Measurements from ENCODE around the gene FAM110C. TPM values are rescaled to one million over a fixed set of nuclear protein-coding genes. Genes with fewer than 3 reads are reported as not detected.
A peak's percentile ranks its signal among the peaks of the same experiment; 100 is the strongest.

The FAM110C gene
- total and polyA plus RNA-seq, 7 donors = 0.03 to 0.10 (median 0.06) TPM; not detected in 4

DNA sequence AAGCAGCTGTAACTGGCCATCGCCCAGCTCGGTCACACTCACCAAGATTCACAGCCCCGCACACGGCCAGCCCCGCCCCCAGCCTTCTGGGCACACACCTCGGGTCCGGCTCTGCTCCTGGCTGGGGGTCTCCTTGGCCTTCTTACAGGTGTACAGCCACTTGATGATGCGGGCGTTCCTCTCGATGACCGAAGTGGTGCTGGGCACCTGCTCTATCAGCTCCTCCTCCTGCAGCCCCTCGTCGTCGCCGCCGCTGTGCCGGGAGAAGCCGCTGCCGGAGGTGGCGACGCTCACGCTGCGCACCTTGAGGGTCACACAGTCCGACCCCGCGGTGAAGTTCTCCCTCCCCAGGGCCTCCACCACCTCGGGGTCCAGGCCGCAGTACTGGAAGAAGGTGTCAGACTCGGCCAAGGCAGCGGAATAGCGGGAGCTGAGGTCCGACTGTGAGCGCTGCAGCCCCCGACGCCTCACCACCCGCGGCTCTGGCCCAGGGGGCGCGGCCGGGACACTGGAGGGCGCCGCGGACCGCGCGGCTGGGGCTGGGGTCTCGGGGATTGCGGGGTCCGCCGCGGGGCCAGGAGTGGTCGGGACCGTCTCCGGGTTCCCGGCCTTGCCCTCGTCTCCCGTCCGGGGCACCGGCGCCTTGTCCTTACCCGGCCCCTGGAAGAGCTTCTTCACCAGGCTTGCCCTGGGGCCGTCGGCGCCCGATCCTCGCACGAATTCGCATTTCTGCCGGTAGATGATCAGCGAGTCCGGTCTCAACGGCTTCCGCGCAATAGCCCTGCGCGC, 769 bp downstream of the FAM110C start:
- peaks cover 6% of the 10 kb centered on the region for H3K4me1 ChIP-seq
- DNase-seq = no peak
- ATAC-seq = no peak
- no peak overlapping the region for H3K27ac ChIP-seq
- intact Hi-C loops (cut with DNase I) = no loop called here
- TF ChIP-seq, protein P1, sequence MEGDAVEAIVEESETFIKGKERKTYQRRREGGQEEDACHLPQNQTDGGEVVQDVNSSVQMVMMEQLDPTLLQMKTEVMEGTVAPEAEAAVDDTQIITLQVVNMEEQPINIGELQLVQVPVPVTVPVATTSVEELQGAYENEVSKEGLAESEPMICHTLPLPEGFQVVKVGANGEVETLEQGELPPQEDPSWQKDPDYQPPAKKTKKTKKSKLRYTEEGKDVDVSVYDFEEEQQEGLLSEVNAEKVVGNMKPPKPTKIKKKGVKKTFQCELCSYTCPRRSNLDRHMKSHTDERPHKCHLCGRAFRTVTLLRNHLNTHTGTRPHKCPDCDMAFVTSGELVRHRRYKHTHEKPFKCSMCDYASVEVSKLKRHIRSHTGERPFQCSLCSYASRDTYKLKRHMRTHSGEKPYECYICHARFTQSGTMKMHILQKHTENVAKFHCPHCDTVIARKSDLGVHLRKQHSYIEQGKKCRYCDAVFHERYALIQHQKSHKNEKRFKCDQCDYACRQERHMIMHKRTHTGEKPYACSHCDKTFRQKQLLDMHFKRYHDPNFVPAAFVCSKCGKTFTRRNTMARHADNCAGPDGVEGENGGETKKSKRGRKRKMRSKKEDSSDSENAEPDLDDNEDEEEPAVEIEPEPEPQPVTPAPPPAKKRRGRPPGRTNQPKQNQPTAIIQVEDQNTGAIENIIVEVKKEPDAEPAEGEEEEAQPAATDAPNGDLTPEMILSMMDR (IDR thresholded peaks at IDR 0.05) = no peak
- peaks cover 7 to 63% (median 24%) of the 10 kb centered on the region in 3 donors for H3K27me3 ChIP-seq (ENCODE audit: insufficient read depth in 3 of 3, low read length in 2 of 3)
- WGBS, 3 donors = 2 to 4% (median 2%) methylated on average over 54 to 76 of the region's 76 CpGs
- H3K9me3 ChIP-seq = no peaks in the 10 kb centered on the region
- no peaks in the 10 kb centered on the region for H3K36me3 ChIP-seq (ENCODE audit: insufficient read depth in 1 of 2, low read depth in 1 of 2)
- H3K4me3 ChIP-seq = peak overlapping the region; percentile 57

DNA sequence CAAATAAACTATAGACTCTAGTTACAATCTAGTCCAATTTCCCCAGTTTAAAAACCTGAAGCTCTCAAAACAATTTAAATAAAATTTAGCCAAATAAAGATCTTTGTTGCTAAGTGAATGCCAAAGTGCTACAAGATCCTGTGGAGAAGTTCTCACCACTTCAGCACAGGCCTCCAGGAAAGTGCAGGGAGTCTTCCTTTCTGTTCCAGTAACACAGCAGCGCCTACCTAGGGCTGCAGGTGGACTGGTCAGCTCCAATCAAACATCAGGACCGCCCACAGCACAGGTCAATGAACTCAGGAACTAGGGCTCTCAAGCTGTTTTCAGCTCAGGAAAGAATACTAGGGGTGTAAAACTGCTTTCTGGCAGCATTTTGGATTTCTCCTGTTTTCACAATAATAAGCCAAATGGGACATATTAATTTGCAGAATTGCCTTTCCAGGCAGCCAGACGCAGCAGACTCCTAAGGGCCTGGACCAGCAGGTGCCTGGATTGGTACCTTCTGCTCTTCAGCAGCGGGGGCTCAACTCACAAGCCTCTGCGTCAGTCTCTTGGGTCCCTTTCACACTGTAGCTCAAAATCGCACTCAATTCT, 1.5 kb downstream of the FAM110C start:
- TF ChIP-seq, protein P1 (IDR thresholded peaks at IDR 0.05) = no peak
- no peaks in the 10 kb centered on the region for H3K36me3 ChIP-seq (ENCODE audit: insufficient read depth in 1 of 2, low read depth in 1 of 2)
- 20 to 22% (median 20%) methylated on average over 6 of the region's 6 CpGs for WGBS, 3 donors
- H3K9me3 ChIP-seq = no peaks in the 10 kb centered on the region
- DNase-seq (no peak), ATAC-seq (no peak)
- H3K27me3 ChIP-seq (ENCODE audit: insufficient read depth in 3 of 3, low read length in 2 of 3) = peaks cover 7 to 64% (median 24%) of the 10 kb centered on the region in 3 donors
- intact Hi-C loops (cut with DNase I) = no loop called here
- H3K4me1 ChIP-seq = peaks cover 6% of the 10 kb centered on the region
- no peak overlapping the region for H3K27ac ChIP-seq
- H3K4me3 ChIP-seq = no peak overlapping the region

DNA sequence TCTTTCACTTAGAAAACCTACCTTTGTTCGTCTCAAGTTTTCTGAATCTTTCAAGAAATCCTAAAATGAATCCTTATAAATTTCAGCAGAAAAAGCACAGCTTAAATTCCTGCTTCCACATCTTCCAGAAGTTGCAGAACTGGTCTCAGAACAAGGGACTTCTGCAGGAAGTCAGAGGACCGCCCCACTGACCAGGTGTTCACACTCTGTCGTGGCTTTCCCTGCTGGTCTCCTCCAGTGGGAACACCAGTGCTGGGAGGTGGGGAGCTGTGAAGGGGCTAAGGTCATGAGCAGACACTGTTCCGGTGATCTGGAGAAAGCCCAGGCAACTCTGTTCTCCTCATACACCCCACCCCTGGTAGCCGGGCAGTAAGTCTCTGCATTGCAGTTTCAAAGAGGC, 3.5 kb downstream of the FAM110C start:
- WGBS, 3 donors = 64 to 75% (median 73%) methylated on average over 5 of the region's 5 CpGs
- intact Hi-C loops (cut with DNase I) = no loop called here
- no peak for DNase-seq

DNA sequence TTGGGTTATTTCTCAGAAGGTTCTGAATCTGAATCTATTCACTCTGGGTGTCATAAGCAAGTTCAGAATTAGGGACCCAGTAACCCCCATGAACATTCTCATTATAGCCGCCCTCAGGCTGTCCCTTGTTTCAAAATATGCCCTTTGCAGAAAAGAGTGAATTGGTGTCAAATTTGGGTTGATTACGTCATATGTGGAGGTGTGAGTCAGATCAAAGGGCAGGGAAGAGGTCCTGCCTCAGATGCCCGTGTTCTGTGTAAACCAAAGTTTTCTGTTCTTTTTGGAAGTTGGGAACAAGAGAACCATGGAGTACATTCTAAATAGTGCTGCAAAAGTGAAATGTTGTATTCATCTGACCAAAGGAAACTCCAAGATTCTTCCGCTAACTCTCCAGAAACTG, 5.8 kb downstream of the FAM110C start:
- WGBS, 3 donors = 66 to 68% (median 66%) methylated on average over 4 of the region's 4 CpGs
- TF ChIP-seq, protein P1 (IDR thresholded peaks at IDR 0.05) = no peak
- Histone ChIP-seq H3K36me3 (ENCODE audit: insufficient read depth in 1 of 2, low read depth in 1 of 2) (no peaks in the 10 kb centered on the region), H3K4me1 (no peaks in the 10 kb centered on the region), H3K9me3 (no peaks in the 10 kb centered on the region), H3K27me3 (ENCODE audit: insufficient read depth in 3 of 3, low read length in 2 of 3) (peaks cover 0 to 37% (median 9%) of the 10 kb centered on the region in 3 donors), H3K27ac (no peak overlapping the region), H3K4me3 (no peak overlapping the region)
- ATAC-seq (no peak), DNase-seq (no peak)
- intact Hi-C loops (cut with DNase I) = no loop called here

More for the DNA sequence above, 3.5 kb downstream of the FAM110C start:
- Histone ChIP-seq H3K4me3 (no peak overlapping the region), H3K36me3 (ENCODE audit: insufficient read depth in 1 of 2, low read depth in 1 of 2) (no peaks in the 10 kb centered on the region), H3K27me3 (ENCODE audit: insufficient read depth in 3 of 3, low read length in 2 of 3) (peaks cover 7 to 59% (median 24%) of the 10 kb centered on the region in 3 donors), H3K27ac (no peak overlapping the region), H3K9me3 (no peaks in the 10 kb centered on the region), H3K4me1 (peaks cover 6% of the 10 kb centered on the region)
- no peak for ATAC-seq
- TF ChIP-seq, protein P1 (IDR thresholded peaks at IDR 0.05) = no peak

All from psoas muscle (tissue), 8 donors.